Lower leg skin (tissue), 3 donors: ENCODE results near the gene LYL1.

Experiments
- POLR2A ChIP-seq, 2 donors: fragments of 450-650 bp; IDR thresholded peaks; one replicate each; pipeline ENCODE4 v1.6.1; 2016 to 2017; ENCODE audit warnings: antibody characterized with exemption in 2 of 2, mild to moderate bottlenecking in 1 of 2, moderate library complexity in 1 of 2
- TF ChIP-seq, protein P1 (sequence below), 3 donors: fragments of 450-650 bp; IDR thresholded peaks; one replicate each; pipeline ENCODE4 v1.5.1; 2016; ENCODE audit warnings: antibody characterized with exemption in 3 of 3, mild to moderate bottlenecking in 3 of 3, moderate library complexity in 2 of 3

DNA sequence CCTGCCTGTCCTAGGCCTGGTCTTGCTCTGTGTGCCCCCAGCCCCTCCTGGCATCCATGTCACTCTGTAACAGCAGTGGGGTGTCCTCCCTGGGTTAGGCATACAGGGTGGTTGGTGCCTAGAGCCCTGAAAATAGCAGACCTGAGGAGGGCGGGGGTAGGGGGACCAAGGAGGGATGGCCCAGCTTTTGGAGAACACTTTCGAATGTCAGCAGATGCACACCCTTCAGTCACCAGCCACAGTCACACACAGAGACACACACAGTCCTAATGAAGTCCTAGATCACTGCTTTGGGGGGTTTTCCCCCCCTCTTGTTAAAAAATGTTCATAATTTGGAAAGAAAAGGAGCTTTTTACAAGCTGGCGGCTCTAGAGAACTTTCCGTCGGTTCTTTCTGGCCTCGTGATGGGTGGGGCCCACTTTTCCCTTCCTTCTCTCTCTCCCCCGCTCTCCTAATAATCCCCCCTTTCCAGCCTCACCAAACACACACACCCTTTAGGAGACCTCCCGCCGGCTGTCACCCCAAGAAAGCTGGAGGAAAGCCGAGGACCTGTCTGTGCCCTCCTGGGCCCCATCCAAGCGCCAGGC lies 47.9 kb downstream of the LYL1 start:
- no peak for TF ChIP-seq POLR2A (IDR thresholded peaks at IDR 0.05)
- TF ChIP-seq, protein P1, sequence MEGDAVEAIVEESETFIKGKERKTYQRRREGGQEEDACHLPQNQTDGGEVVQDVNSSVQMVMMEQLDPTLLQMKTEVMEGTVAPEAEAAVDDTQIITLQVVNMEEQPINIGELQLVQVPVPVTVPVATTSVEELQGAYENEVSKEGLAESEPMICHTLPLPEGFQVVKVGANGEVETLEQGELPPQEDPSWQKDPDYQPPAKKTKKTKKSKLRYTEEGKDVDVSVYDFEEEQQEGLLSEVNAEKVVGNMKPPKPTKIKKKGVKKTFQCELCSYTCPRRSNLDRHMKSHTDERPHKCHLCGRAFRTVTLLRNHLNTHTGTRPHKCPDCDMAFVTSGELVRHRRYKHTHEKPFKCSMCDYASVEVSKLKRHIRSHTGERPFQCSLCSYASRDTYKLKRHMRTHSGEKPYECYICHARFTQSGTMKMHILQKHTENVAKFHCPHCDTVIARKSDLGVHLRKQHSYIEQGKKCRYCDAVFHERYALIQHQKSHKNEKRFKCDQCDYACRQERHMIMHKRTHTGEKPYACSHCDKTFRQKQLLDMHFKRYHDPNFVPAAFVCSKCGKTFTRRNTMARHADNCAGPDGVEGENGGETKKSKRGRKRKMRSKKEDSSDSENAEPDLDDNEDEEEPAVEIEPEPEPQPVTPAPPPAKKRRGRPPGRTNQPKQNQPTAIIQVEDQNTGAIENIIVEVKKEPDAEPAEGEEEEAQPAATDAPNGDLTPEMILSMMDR (IDR thresholded peaks at IDR 0.05): no peak
